NCI-H1436 (cell line): Measurements from ENCODE around the gene BICD2.
"Not testable (repeated sequence)": the region's sequence is repeated elsewhere in the genome, so short reads cannot be mapped to it uniquely, and the experiment has no call there.

Source experiments
- DNase-seq: peaks from one replicate; lab custom pipeline; 2025; lab: John Stamatoyannopoulos, UW

Gene BICD2

GRCh38 chr9:92764381-92764987 lies at the start of gene BICD2:
Gene BICD2 (minus strand): TSS chr9:92764833. CDS start chr9:92764744, 89 bp downstream.
- DNase-seq = no peak

- not testable (repeated sequence) for DNase-seq
Observed at GRCh38 chr9:92809629-92810326, 45.1 kb upstream of the BICD2 start.

- peak; percentile 73 for DNase-seq
Observed at GRCh38 chr9:92808726-92809451, 44.3 kb upstream of the BICD2 start.

- no peak for DNase-seq
Observed at GRCh38 chr9:92807757-92808725, 43.4 kb upstream of the BICD2 start.

GRCh38 chr9:92807031-92807756 lies 42.6 kb upstream of the BICD2 start:
- no peak for DNase-seq

GRCh38 chr9:92804727-92805126 lies 40.1 kb upstream of the BICD2 start:
- DNase-seq = no peak

- DNase-seq = no peak
Observed at GRCh38 chr9:92798358-92798757, 33.7 kb upstream of the BICD2 start.

GRCh38 chr9:92796337-92796804 lies 31.7 kb upstream of the BICD2 start:
- DNase-seq = not testable (repeated sequence)

- no peak for DNase-seq
Observed at GRCh38 chr9:92795598-92796336, 31.1 kb upstream of the BICD2 start.

GRCh38 chr9:92795000-92795399 lies 30.4 kb upstream of the BICD2 start:
- no peak for DNase-seq

- DNase-seq = no peak
Observed at GRCh38 chr9:92794426-92794825, 29.8 kb upstream of the BICD2 start.

GRCh38 chr9:92790542-92791527 lies 26.2 kb upstream of the BICD2 start:
- peak; percentile 61 for DNase-seq

- no peak for DNase-seq
Observed at GRCh38 chr9:92786298-92786697, 21.7 kb upstream of the BICD2 start.

- peak; percentile 19 for DNase-seq
Observed at GRCh38 chr9:92781899-92782298, 17.3 kb upstream of the BICD2 start.

GRCh38 chr9:92780206-92780605 lies 15.6 kb upstream of the BICD2 start:
- DNase-seq = no peak

GRCh38 chr9:92775466-92775865 lies 10.8 kb upstream of the BICD2 start:
- no peak for DNase-seq

- DNase-seq = peak; percentile 4
Observed at GRCh38 chr9:92774274-92774673, 9.6 kb upstream of the BICD2 start.

- no peak for DNase-seq
Observed at GRCh38 chr9:92773810-92774209, 9.2 kb upstream of the BICD2 start.

- DNase-seq = no peak
Observed at GRCh38 chr9:92771309-92771708, 6.7 kb upstream of the BICD2 start.
